MG63 (cell line): ENCODE results near the gene KCNQ2. TPM values are rescaled to one million over a fixed set of nuclear protein-coding genes. Genes with fewer than 3 reads are reported as not detected.
"Not testable (repeated sequence)": the region's sequence is repeated elsewhere in the genome, so short reads cannot be mapped to it uniquely, and the experiment has no call there.

Experiments used
- DNase-seq: peaks from one replicate; pipeline ENCODE4 v3.0.0-alpha.2; 2020
- H3K27me3 ChIP-seq: fragments of 250-450 bp; sonication (Bioruptor Pico); 2 replicates; pipeline ENCODE4 v1.5.1; 2020; ENCODE audit warnings: mild to moderate bottlenecking, moderate library complexity
- H3K36me3 ChIP-seq: fragments of 250-450 bp; sonication (Bioruptor Pico); 2 replicates; pipeline ENCODE4 v1.5.1; 2020; ENCODE audit warnings: mild to moderate bottlenecking, moderate library complexity
- H3K4me3 ChIP-seq: fragments of 250-450 bp; sonication (Bioruptor Pico); 2 replicates; pipeline ENCODE4 v1.5.1; 2020; ENCODE audit warnings: mild to moderate bottlenecking, moderate library complexity
- H3K9me3 ChIP-seq: fragments of 250-450 bp; sonication (Bioruptor Pico); 2 replicates; pipeline ENCODE4 v1.5.1; 2020; ENCODE audit warnings: mild to moderate bottlenecking, moderate library complexity
- total RNA-seq: library from RNA; depleted of rRNA; stranded (reverse); fragments of >200 nt; shearing (Covaris generic); gene quantifications from 2 replicates; pipeline ENCODE4 v1.2.3, GENCODE V29; 2014; ENCODE audit warnings: low replicate concordance

KCNQ2 gene
- total RNA-seq, 1 experiment from 2014 or later: 0.92 TPM

DNA sequence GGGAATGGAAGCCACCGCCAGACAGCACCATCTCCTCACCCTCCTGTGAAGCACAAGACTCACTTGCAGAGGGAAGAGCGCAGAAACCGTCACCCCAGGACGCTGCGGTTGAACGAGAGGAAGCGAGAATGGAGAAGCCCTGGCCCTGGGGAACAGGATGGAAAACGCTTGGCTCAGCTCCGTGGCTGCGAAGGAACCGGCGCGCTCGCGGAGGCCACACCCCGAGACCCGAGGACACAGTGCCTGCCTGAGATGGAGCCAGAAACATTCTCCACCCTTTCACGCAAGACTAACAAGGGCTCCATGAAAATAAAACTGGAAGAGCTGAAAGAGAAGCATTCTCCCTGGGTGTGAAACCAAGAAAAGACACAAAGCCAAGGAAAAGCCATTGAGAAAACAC is 86.0 kb downstream of the KCNQ2 start:
- DNase-seq: no peak
- H3K27me3 ChIP-seq: peaks cover 22% of the 10 kb centered on the region
- H3K36me3 ChIP-seq: no peaks in the 10 kb centered on the region
- H3K4me3 ChIP-seq: no peak overlapping the region
- H3K9me3 ChIP-seq: peaks cover 33% of the 10 kb centered on the region

DNA sequence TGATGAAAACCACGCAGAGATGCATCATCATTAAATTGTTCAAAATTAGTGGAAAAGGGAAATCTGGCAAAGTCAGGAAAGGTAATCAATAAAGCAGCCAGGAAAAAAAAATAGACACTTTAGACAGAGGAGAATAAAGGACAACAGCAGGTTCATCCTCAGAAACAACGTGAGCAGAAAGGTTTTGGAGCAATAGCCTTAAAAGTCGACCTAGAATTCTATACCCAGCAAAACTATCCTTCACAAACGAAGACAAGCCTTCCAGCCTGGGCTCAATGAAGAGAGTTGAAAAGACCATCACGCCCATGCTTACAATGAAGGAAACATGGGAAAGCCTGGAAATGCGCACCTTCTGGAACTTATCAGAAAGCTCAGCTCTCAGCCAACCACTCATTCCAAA is 86.6 kb downstream of the KCNQ2 start:
- Histone ChIP-seq H3K36me3 (no peaks in the 10 kb centered on the region), H3K9me3 (peaks cover 27% of the 10 kb centered on the region), H3K27me3 (peaks cover 28% of the 10 kb centered on the region), H3K4me3 (no peak overlapping the region)
- no peak for DNase-seq

- H3K4me3 ChIP-seq: no peak overlapping the region
- H3K9me3 ChIP-seq: peaks cover 25% of the 10 kb centered on the region
- no peak for DNase-seq
- H3K27me3 ChIP-seq: peaks cover 25% of the 10 kb centered on the region
- no peaks in the 10 kb centered on the region for H3K36me3 ChIP-seq
Observed at GRCh38 chr20:63384336-63384735, 88.1 kb downstream of the KCNQ2 start.

- DNase-seq: no peak
- peaks cover 25% of the 10 kb centered on the region for H3K9me3 ChIP-seq
- H3K27me3 ChIP-seq: peaks cover 25% of the 10 kb centered on the region
- no peak overlapping the region for H3K4me3 ChIP-seq
- no peaks in the 10 kb centered on the region for H3K36me3 ChIP-seq
Observed at GRCh38 chr20:63383556-63383955, 88.9 kb downstream of the KCNQ2 start.

- Histone ChIP-seq H3K4me3 (no peak overlapping the region), H3K36me3 (no peaks in the 10 kb centered on the region), H3K27me3 (peaks cover 25% of the 10 kb centered on the region), H3K9me3 (peaks cover 25% of the 10 kb centered on the region)
- no peak for DNase-seq
Observed at GRCh38 chr20:63382551-63383300, 89.7 kb downstream of the KCNQ2 start.

GRCh38 chr20:63381781-63382431 is 90.5 kb downstream of the KCNQ2 start:
- H3K27me3 ChIP-seq: peaks cover 26% of the 10 kb centered on the region
- no peak overlapping the region for H3K4me3 ChIP-seq
- no peaks in the 10 kb centered on the region for H3K36me3 ChIP-seq
- DNase-seq: no peak
- H3K9me3 ChIP-seq: peaks cover 20% of the 10 kb centered on the region

- Histone ChIP-seq H3K4me3 (no peak overlapping the region), H3K27me3 (peaks cover 35% of the 10 kb centered on the region), H3K36me3 (no peaks in the 10 kb centered on the region), H3K9me3 (peaks cover 7% of the 10 kb centered on the region; the same call in 1 of the 2 replicates)
- no peak for DNase-seq
Observed at GRCh38 chr20:63380346-63380870, 92.0 kb downstream of the KCNQ2 start.

GRCh38 chr20:63379872-63380271 is 92.6 kb downstream of the KCNQ2 start:
- peaks cover 36% of the 10 kb centered on the region for H3K27me3 ChIP-seq
- not testable (repeated sequence) for H3K4me3 ChIP-seq, H3K36me3 ChIP-seq, H3K9me3 ChIP-seq, DNase-seq

DNA sequence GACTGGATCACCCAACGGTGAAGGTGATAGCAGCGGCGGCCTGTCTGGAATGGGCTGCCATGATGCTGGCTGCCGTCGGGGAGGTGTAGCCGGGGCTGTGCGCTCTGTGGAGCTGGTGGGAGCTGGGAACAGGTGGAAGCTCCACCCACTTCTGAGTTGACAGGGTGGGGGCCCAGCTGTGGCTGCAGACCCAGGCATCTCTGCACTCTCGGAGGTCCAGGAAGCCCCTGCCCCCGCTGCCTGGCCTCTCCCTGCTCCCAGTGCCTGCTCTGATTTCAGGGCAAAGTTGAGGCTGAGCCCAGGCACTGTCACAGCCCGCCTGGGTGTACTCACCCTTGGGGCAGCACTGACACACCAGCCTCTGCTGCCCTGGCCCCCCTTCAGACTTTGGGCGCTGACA is 93.2 kb downstream of the KCNQ2 start:
- peaks cover 36% of the 10 kb centered on the region for H3K27me3 ChIP-seq
- no peak overlapping the region for H3K4me3 ChIP-seq
- H3K36me3 ChIP-seq: no peaks in the 10 kb centered on the region
- DNase-seq: no peak
- H3K9me3 ChIP-seq: no peaks in the 10 kb centered on the region

GRCh38 chr20:63378626-63379025 is 93.8 kb downstream of the KCNQ2 start:
- H3K4me3 ChIP-seq: no peak overlapping the region
- peaks cover 42% of the 10 kb centered on the region for H3K27me3 ChIP-seq
- H3K9me3 ChIP-seq: no peaks in the 10 kb centered on the region
- H3K36me3 ChIP-seq: no peaks in the 10 kb centered on the region
- no peak for DNase-seq

DNA sequence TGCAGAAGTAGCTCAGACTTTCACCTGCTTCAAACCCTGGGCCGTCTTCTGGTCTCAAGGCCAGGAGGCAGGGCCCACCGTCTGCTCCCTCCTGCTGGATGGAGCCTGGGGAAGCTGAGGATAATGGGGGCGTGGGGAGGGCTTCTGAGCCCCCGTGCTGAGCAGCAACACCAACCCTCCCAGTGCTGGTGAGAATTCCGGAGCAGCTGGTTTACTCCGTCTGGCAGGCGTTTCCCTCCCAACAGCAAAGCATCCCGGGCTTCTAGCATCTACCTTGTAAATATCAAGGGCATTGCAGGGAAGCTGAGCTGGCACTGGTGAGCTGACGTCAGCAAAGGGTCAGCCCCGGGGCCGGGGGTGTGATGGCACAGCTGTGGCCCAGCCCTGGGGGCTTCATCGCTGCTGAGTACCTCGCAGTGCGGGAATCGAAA is 94.5 kb downstream of the KCNQ2 start:
- Histone ChIP-seq H3K9me3 (no peaks in the 10 kb centered on the region), H3K27me3 (peaks cover 43% of the 10 kb centered on the region), H3K36me3 (no peaks in the 10 kb centered on the region), H3K4me3 (no peak overlapping the region)
- DNase-seq: no peak

- Histone ChIP-seq H3K9me3 (no peaks in the 10 kb centered on the region), H3K4me3 (no peak overlapping the region), H3K27me3 (peaks cover 47% of the 10 kb centered on the region), H3K36me3 (no peaks in the 10 kb centered on the region)
- DNase-seq: no peak
Observed at GRCh38 chr20:63377256-63377941, 95.1 kb downstream of the KCNQ2 start.

DNA sequence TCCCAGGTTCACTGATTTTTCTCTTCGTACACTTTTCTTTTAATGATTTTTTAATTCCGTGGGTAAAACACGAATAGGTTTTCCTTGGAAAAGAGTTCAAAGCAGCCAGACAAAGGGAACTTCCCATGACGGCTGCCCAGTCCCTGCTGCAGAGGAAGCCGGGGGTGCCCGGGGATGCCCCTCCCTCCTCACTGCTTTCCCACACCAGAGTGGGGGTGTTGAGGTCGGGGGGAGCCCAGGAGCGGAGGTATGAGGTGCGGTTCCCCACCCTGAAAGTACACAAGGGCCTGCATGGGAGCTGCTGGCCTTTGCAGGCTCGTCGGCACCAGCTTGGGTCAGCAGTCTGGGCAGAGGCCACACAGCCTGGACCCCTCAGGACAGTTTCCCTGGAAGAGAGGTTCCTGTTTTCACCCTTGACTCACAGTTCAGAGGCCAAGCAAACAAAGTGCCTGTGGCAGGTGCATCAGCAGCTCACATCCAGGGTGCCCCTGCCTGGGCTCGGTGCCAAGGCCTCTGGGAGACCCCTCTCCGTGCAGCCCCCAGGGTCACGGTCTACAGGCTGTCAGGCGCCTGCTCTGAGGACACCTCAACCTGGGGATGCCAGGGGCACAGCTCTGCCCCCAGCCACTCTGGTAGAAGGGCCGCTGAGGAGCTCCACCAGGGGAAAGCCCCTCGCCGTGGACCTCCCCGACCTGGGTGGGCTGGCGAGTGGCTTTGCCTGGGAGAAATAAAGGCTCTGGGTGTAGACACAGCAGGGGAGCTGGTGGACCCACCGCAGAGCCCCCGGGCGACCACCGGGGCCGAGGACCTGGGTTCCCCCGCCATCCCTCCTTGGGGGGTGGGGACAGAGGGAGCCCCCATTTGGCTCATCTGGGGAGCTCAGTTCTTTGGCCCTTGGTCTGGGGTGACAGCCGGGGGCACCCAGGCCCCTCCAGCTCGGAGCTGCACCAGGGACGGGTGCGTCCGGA is 95.9 kb downstream of the KCNQ2 start:
- no peak for DNase-seq
- Histone ChIP-seq H3K27me3 (peaks cover 44% of the 10 kb centered on the region), H3K36me3 (no peaks in the 10 kb centered on the region), H3K9me3 (no peaks in the 10 kb centered on the region), H3K4me3 (no peak overlapping the region)

- Histone ChIP-seq H3K9me3 (no peaks in the 10 kb centered on the region), H3K4me3 (no peak overlapping the region), H3K27me3 (peaks cover 44% of the 10 kb centered on the region), H3K36me3 (no peaks in the 10 kb centered on the region)
- DNase-seq: no peak
Observed at GRCh38 chr20:63375438-63375837, 97.0 kb downstream of the KCNQ2 start.

GRCh38 chr20:63374504-63374903 is 98.0 kb downstream of the KCNQ2 start:
- Histone ChIP-seq H3K4me3 (no peak overlapping the region), H3K27me3 (peaks cover 44% of the 10 kb centered on the region), H3K9me3 (no peaks in the 10 kb centered on the region), H3K36me3 (no peaks in the 10 kb centered on the region)
- no peak for DNase-seq

GRCh38 chr20:63373996-63374395 is 98.5 kb downstream of the KCNQ2 start:
- no peaks in the 10 kb centered on the region for H3K9me3 ChIP-seq
- H3K36me3 ChIP-seq: no peaks in the 10 kb centered on the region
- peaks cover 44% of the 10 kb centered on the region for H3K27me3 ChIP-seq
- H3K4me3 ChIP-seq: no peak overlapping the region
- DNase-seq: no peak
